Mucosa of descending colon (tissue), 3 donors: Measurements from ENCODE around the gene CLCNKB. TPM values are rescaled to one million over a fixed set of nuclear protein-coding genes. Genes with fewer than 3 reads are reported as not detected.
"Not testable (repeated sequence)": the region's sequence is repeated elsewhere in the genome, so short reads cannot be mapped to it uniquely, and the experiment has no call there.

Experiments used
- ATAC-seq: fragments of 200-7000 bp; cut with Tn5 transposase; one replicate; pipeline ENCODE4 v1.9.1; 2020; ENCODE audit warnings: mild to moderate bottlenecking, moderate library complexity
- DNase-seq, 3 donors: peaks; one replicate each; pipeline ENCODE4 v3.0.0-alpha.2; 2020
- H3K36me3 ChIP-seq: fragments of 200-600 bp; one replicate; pipeline ENCODE4 v1.8.0; 2021; ENCODE audit warnings: low read depth, mild to moderate bottlenecking
- H3K4me1 ChIP-seq: fragments of 200-600 bp; one replicate; pipeline ENCODE4 v1.8.0; 2021; ENCODE audit warnings: low read depth, mild to moderate bottlenecking
- H3K4me3 ChIP-seq: fragments of 200-600 bp; one replicate; pipeline ENCODE4 v1.8.0; 2021; ENCODE audit warnings: mild to moderate bottlenecking
- H3K9me3 ChIP-seq: fragments of 200-600 bp; one replicate; pipeline ENCODE4 v1.8.0; 2021; ENCODE audit warnings: mild to moderate bottlenecking
- CTCF ChIP-seq: fragments of 200-600 bp; IDR thresholded peaks from one replicate; pipeline ENCODE4 v1.8.0; 2022; ENCODE audit warnings: antibody characterized with exemption, mild to moderate bottlenecking
- intact Hi-C, 2 donors: fragments of 100-400 bp; cut with DNase I in 1 of 2; cut with micrococcal nuclease in 1 of 2; formaldehyde crosslinking; loops; one replicate each; pipeline versions ENCODE4 v1.11.0 to v1.11.1; 2022; cut with DNase I, micrococcal nuclease
- total RNA-seq, 3 donors: library from RNA; stranded (reverse); fragmentation: NEBNext Ultra II Directional in 2 of 3; extraction: Animal tissue kit (Norgen Biotek cat#: 25700) in 2 of 3; gene quantifications; one replicate each; pipeline versions ENCODE4 v1.2.1 to v1.2.4, GENCODE V29; 2021 to 2023
- donor health status: DM: no; HTN: no; CAD: no; lungs with moderate emphysema.
- donor health status: DM: no; HTN: no; CAD: no.
- donor health status: DM: no; HTN: yes; CAD: no.

Gene CLCNKB
- total RNA-seq, 3 donors from 2014 or later, result 1.2 TPM; not detected in 2

GRCh38 chr1:16042096-16042495, 1.5 kb upstream of the CLCNKB start:
- Histone ChIP-seq H3K36me3 (no peaks in the 10 kb centered on the region), H3K4me3 (no peak overlapping the region), H3K9me3 (no peaks in the 10 kb centered on the region), H3K4me1 (no peaks in the 10 kb centered on the region)
- TF ChIP-seq CTCF, result no peak
- no peak for DNase-seq
- no peak for ATAC-seq
- intact Hi-C loops, result no loop called here

GRCh38 chr1:16042654-16043053, 928 bp upstream of the CLCNKB start:
- H3K9me3 ChIP-seq, result not testable (repeated sequence)

GRCh38 chr1:16043950-16044349, 368 bp downstream of the CLCNKB start:
- no peak for DNase-seq

More at GRCh38 chr1:16042654-16043053, 928 bp upstream of the CLCNKB start:
- intact Hi-C loops, DNase-seq, H3K36me3 ChIP-seq, H3K4me1 ChIP-seq, H3K4me3 ChIP-seq: not testable (repeated sequence)
- peak; percentile 17 for ATAC-seq

GRCh38 chr1:16046842-16047241, 3.3 kb downstream of the CLCNKB start:
- no peak for TF ChIP-seq CTCF
- DNase-seq (no peak), ATAC-seq (peak; percentile 3)
- Histone ChIP-seq H3K36me3 (no peaks in the 10 kb centered on the region), H3K9me3 (no peaks in the 10 kb centered on the region), H3K4me3 (no peak overlapping the region), H3K4me1 (peaks cover 3% of the 10 kb centered on the region)
- intact Hi-C loops, result no loop called here

More at GRCh38 chr1:16043950-16044349, 368 bp downstream of the CLCNKB start:
- Histone ChIP-seq H3K9me3 (no peaks in the 10 kb centered on the region), H3K4me3 (no peak overlapping the region), H3K36me3 (no peaks in the 10 kb centered on the region), H3K4me1 (peaks cover 3% of the 10 kb centered on the region)
- intact Hi-C loops, result no loop called here
- ATAC-seq, result no peak
- no peak for TF ChIP-seq CTCF

- Histone ChIP-seq H3K4me1 (peaks cover 3% of the 10 kb centered on the region), H3K9me3 (no peaks in the 10 kb centered on the region), H3K4me3 (no peak overlapping the region), H3K36me3 (no peaks in the 10 kb centered on the region)
- DNase-seq, result no peak
- ATAC-seq, result no peak
- intact Hi-C loops, result no loop called here
- no peak for TF ChIP-seq CTCF
Observed at GRCh38 chr1:16047791-16048475, 4.4 kb downstream of the CLCNKB start.

- H3K4me3 ChIP-seq, result no peak overlapping the region
- ATAC-seq (peak; percentile 47), DNase-seq (peak in 2 of 3 donors; percentile 53 to 62)
- no peak for TF ChIP-seq CTCF
- H3K4me1 ChIP-seq, result peaks cover 3% of the 10 kb centered on the region
- H3K36me3 ChIP-seq, result no peaks in the 10 kb centered on the region
- H3K9me3 ChIP-seq, result no peaks in the 10 kb centered on the region
- intact Hi-C loops, result no loop called here
Observed at GRCh38 chr1:16048573-16049189, 5.1 kb downstream of the CLCNKB start.
